ENCODE results near the gene LIN7A. TPM values are rescaled to one million over a fixed set of nuclear protein-coding genes. Genes with fewer than 3 reads are reported as not detected.

The LIN7A gene
- total RNA-seq, 1 donor from 2014 or later, result 31.7 TPM

DNA sequence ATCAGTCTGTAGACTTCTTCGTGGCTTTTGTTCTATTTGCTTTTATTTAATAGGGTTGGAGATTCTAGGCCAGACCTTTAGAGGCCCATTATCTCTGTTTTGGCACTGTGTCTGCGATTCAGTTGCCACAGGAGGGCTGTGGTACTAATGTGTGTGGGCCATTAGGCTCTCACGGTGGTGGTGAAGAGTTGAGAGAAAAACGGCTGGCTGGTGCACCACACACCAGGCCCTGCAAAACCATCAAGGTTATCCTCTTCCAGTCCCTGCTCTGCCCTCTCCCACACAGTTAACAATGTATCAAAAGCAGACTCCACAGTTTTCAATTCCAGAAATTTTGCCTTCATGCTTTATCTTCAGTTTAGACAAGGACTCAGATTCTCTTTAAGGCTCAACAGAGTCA is 123.3 kb downstream of the LIN7A start:
- peaks cover 5% of the 10 kb centered on the region for H3K36me3 Mint-ChIP-seq
- no peak for DNase-seq (ENCODE audit: low spot score)

DNA sequence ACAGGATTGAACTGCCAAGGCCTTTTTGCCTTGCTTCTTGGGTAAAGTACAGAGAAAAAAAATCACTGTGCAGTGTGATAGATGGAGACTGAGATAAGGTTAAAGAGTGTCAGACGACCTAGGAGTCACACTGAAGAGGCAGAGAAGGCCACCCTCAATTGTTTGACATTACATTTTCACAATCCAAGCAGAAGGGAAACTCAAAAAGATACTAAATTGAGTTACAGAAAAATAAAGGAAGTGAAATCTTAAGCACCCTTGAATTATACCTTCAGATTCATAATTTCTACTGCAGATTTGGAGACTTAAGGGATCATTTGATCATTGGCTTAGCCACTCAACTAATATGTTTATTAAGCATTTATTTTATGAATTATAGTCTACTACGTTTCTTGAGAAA is 123.9 kb downstream of the LIN7A start:
- no peak overlapping the region for H3K4me3 ChIP-seq
- no peaks in the 10 kb centered on the region for H3K4me1 Mint-ChIP-seq
- DNase-seq (ENCODE audit: low spot score), result no peak
- H3K4me3 Mint-ChIP-seq, result no peak overlapping the region
- no peak overlapping the region for H3K9ac ChIP-seq
- peaks cover 5% of the 10 kb centered on the region for H3K36me3 Mint-ChIP-seq
- H3F3A ChIP-seq (ENCODE audit: low read depth), result no peaks in the 10 kb centered on the region
- no peaks in the 10 kb centered on the region for H3K4me1 ChIP-seq
- no peak overlapping the region for H3K4me2 ChIP-seq
- no peak overlapping the region for H3K27ac Mint-ChIP-seq
- H3K9me3 Mint-ChIP-seq, result no peaks in the 10 kb centered on the region
- H3K36me3 ChIP-seq, result no peaks in the 10 kb centered on the region
- TF ChIP-seq EZH2phosphoT487 (IDR thresholded peaks at IDR 0.05) (no peak), EZH2 (IDR thresholded peaks at IDR 0.05) (no peak)
- TF ChIP-seq, protein P1, sequence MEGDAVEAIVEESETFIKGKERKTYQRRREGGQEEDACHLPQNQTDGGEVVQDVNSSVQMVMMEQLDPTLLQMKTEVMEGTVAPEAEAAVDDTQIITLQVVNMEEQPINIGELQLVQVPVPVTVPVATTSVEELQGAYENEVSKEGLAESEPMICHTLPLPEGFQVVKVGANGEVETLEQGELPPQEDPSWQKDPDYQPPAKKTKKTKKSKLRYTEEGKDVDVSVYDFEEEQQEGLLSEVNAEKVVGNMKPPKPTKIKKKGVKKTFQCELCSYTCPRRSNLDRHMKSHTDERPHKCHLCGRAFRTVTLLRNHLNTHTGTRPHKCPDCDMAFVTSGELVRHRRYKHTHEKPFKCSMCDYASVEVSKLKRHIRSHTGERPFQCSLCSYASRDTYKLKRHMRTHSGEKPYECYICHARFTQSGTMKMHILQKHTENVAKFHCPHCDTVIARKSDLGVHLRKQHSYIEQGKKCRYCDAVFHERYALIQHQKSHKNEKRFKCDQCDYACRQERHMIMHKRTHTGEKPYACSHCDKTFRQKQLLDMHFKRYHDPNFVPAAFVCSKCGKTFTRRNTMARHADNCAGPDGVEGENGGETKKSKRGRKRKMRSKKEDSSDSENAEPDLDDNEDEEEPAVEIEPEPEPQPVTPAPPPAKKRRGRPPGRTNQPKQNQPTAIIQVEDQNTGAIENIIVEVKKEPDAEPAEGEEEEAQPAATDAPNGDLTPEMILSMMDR (IDR thresholded peaks at IDR 0.05), result no peak
- no peaks in the 10 kb centered on the region for H3K9me3 ChIP-seq (ENCODE audit: low read depth)
- no peaks in the 10 kb centered on the region for H3K79me2 ChIP-seq (ENCODE audit: low read depth)
- no peak overlapping the region for H2AFZ ChIP-seq (replicated peaks)
- H3K27me3 ChIP-seq, result no peaks in the 10 kb centered on the region
- no peak overlapping the region for H3K27ac ChIP-seq
- H4K20me1 ChIP-seq (ENCODE audit: low read depth), result no peaks in the 10 kb centered on the region
- no peaks in the 10 kb centered on the region for H3K27me3 Mint-ChIP-seq (ENCODE audit: insufficient read depth, low read depth)

More for the DNA sequence above, 123.3 kb downstream of the LIN7A start:
- no peaks in the 10 kb centered on the region for H3K79me2 ChIP-seq (ENCODE audit: low read depth)
- H3K4me3 ChIP-seq, result no peak overlapping the region
- Mint-ChIP-seq H3K27ac (no peak overlapping the region), H3K4me3 (no peak overlapping the region), H3K9me3 (no peaks in the 10 kb centered on the region), H3K27me3 (ENCODE audit: insufficient read depth, low read depth) (no peaks in the 10 kb centered on the region), H3K4me1 (no peaks in the 10 kb centered on the region)
- H3K4me1 ChIP-seq, result no peaks in the 10 kb centered on the region
- H3K27me3 ChIP-seq, result no peaks in the 10 kb centered on the region
- H3K9me3 ChIP-seq (ENCODE audit: low read depth), result no peaks in the 10 kb centered on the region
- H3K27ac ChIP-seq, result no peak overlapping the region
- H2AFZ ChIP-seq (replicated peaks), result no peak overlapping the region
- no peak overlapping the region for H3K4me2 ChIP-seq
- no peak overlapping the region for H3K9ac ChIP-seq
- TF ChIP-seq EZH2phosphoT487 (IDR thresholded peaks at IDR 0.05) (no peak), EZH2 (IDR thresholded peaks at IDR 0.05) (no peak)
- TF ChIP-seq, protein P1 (IDR thresholded peaks at IDR 0.05), result no peak
- no peaks in the 10 kb centered on the region for H3F3A ChIP-seq (ENCODE audit: low read depth)
- no peaks in the 10 kb centered on the region for H4K20me1 ChIP-seq (ENCODE audit: low read depth)
- H3K36me3 ChIP-seq, result no peaks in the 10 kb centered on the region

DNA sequence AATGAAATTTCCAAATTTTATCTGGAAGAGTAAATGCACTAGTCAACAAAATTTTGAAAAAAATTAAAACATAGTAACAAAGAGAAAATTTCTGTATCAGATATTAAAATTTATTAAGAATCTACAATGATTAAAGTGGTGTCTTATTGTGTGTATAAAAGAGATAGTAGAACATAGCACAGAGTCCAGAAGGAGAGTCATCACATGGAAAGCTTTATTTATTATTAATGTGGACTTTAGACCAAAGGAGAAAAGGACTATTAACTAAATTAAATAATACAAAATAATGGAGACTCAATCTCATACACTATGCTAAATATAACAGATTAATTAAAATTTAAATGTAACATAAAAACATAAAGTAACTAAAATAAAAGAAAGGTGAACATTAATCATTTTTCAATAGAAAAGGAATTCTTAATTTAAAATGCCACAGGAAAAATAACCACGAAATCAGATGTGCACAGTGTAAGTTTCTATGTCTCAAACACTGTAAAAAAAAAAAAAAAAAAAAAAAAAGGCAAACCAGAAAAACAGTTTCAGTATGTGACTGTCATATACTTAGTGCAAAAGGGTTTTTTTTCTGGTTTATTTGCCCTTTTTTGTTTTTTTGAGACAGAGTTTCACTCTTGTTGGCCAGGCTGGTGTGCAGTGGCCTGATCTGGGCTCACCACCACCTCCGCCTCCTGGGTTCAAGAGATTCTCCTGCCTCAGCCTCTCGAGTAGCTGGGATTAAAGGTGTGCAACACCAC is 125.6 kb downstream of the LIN7A start:
- H3K27me3 ChIP-seq, result no peaks in the 10 kb centered on the region
- no peak overlapping the region for H3K27ac ChIP-seq
- Mint-ChIP-seq H3K36me3 (peaks cover 10% of the 10 kb centered on the region), H3K27me3 (ENCODE audit: insufficient read depth, low read depth) (no peaks in the 10 kb centered on the region), H3K9me3 (no peaks in the 10 kb centered on the region), H3K27ac (no peak overlapping the region), H3K4me3 (no peak overlapping the region), H3K4me1 (no peaks in the 10 kb centered on the region)
- no peaks in the 10 kb centered on the region for H3K9me3 ChIP-seq (ENCODE audit: low read depth)
- no peak overlapping the region for H3K4me3 ChIP-seq
- H3K4me1 ChIP-seq, result no peaks in the 10 kb centered on the region
- H3F3A ChIP-seq (ENCODE audit: low read depth), result no peaks in the 10 kb centered on the region
- no peak overlapping the region for H3K9ac ChIP-seq
- H3K4me2 ChIP-seq, result no peak overlapping the region
- TF ChIP-seq, protein P1 (IDR thresholded peaks at IDR 0.05), result no peak
- no peak for TF ChIP-seq EZH2phosphoT487 (IDR thresholded peaks at IDR 0.05)
- no peak for TF ChIP-seq EZH2 (IDR thresholded peaks at IDR 0.05)
- no peaks in the 10 kb centered on the region for H3K79me2 ChIP-seq (ENCODE audit: low read depth)
- DNase-seq (ENCODE audit: low spot score), result no peak
- H2AFZ ChIP-seq (replicated peaks), result no peak overlapping the region
- H3K36me3 ChIP-seq, result no peaks in the 10 kb centered on the region
- H4K20me1 ChIP-seq (ENCODE audit: low read depth), result no peaks in the 10 kb centered on the region
